ENCODE data around the gene ST6GAL1.
"Not testable (repeated sequence)": the region's sequence is repeated elsewhere in the genome, so short reads cannot be mapped to it uniquely, and the experiment has no call there.

Gene ST6GAL1

DNA sequence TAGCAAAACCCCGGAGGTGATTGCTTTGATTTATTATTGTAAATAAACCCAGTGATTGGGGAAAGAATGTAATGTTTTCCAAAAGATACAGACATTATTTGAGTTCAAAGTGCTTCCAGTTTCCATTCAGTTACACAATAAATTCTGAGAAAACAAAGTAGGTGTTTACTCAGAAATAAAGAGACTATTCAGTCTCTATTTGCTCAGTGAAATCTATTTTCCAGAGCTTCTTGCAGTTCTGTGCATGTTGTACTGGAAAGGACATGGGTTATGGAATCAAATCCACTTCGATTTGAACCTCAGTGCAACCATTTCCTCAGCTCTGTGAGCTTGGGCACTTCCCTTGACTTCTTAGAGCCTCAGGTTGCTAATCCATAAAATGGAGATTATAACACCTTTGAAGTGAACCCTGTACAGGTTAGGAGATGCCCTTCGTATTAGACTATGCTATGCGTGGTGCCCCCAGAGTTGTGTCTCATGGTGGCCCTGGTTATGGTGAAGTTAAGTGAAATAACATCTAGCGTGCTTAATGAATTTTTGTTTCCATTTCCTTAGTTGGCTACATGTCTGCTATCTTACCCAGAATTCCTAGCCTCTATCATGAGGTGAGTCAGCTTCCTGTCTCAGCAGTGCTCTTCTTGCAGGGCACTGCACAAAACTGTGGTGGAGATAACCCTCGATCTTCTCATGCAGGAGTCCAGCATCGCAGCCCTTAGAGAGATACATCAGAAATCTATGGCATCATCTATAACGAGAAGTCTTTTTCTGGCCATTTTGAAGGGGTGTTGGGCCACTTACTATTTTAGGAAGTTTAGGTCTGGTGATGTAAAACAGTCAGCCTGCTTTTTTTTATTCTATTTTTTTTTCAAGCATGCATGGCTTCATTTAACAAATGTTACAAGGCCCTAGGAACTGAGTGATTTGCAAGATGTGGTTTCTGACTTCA is 111.3 kb downstream of the ST6GAL1 start:
- Histone ChIP-seq H3K4me1 (ENCODE audit: control insufficient read depth, insufficient read depth, low read length) (peaks cover 55% of the 10 kb centered on the region), H3K9ac (ENCODE audit: low read length) (no peak overlapping the region), H3K9me3 (ENCODE audit: control insufficient read depth, low read length) (no peaks in the 10 kb centered on the region), H3K36me3 (ENCODE audit: control insufficient read depth, insufficient read depth, low read length) (no peaks in the 10 kb centered on the region), H3K4me3 (ENCODE audit: low read length) (no peak overlapping the region), H3K27me3 (ENCODE audit: control insufficient read depth, insufficient read depth, low read length) (no peaks in the 10 kb centered on the region)

GRCh38 chr3:187042346-187042745 is 112.0 kb downstream of the ST6GAL1 start:
- Histone ChIP-seq H3K36me3 (ENCODE audit: control insufficient read depth, insufficient read depth, low read length) (no peaks in the 10 kb centered on the region), H3K9me3 (ENCODE audit: control insufficient read depth, low read length) (no peaks in the 10 kb centered on the region), H3K27me3 (ENCODE audit: control insufficient read depth, insufficient read depth, low read length) (no peaks in the 10 kb centered on the region), H3K9ac (ENCODE audit: low read length) (no peak overlapping the region), H3K4me3 (ENCODE audit: low read length) (no peak overlapping the region), H3K4me1 (ENCODE audit: control insufficient read depth, insufficient read depth, low read length) (peaks cover 55% of the 10 kb centered on the region)

DNA sequence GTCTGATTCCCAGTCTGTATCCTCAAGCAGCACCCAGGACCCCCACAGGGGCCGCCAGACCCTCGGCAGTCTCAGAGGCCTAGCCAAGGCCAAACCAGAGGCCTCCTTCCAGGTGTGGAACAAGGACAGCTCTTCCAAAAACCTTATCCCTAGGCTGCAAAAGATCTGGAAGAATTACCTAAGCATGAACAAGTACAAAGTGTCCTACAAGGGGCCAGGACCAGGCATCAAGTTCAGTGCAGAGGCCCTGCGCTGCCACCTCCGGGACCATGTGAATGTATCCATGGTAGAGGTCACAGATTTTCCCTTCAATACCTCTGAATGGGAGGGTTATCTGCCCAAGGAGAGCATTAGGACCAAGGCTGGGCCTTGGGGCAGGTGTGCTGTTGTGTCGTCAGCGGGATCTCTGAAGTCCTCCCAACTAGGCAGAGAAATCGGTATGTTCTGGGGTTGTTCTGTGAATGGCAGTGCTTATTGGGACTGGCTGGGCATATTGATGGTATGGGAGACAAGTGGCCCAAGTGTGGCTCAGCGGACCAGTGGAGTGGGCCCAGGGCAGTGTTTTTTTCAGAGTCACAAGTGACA is 112.6 kb downstream of the ST6GAL1 start:
- Histone ChIP-seq H3K4me1 (ENCODE audit: control insufficient read depth, insufficient read depth, low read length) (peaks cover 55% of the 10 kb centered on the region), H3K36me3 (ENCODE audit: control insufficient read depth, insufficient read depth, low read length) (no peaks in the 10 kb centered on the region), H3K4me3 (ENCODE audit: low read length) (no peak overlapping the region), H3K27me3 (ENCODE audit: control insufficient read depth, insufficient read depth, low read length) (no peaks in the 10 kb centered on the region), H3K9me3 (ENCODE audit: control insufficient read depth, low read length) (no peaks in the 10 kb centered on the region), H3K9ac (ENCODE audit: low read length) (no peak overlapping the region)

DNA sequence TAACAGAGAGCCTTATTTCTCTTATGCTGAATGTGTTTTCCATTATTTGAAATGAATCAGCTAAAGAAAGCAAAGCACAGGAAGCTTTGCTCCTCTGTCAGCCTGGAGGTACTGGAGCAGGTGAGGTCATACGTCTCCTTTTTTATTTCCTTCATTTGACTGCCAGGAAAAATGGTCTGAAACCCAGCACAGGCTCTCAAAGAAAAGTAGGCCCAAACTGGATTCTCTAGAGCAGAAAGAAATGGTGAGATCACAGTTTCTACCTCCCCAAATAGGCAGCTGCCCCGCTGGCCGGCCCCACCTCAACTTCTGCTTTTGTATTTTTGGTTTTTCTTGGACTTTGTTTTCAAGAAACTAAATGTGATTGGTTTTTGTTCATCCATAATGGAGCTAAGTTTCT is 113.9 kb downstream of the ST6GAL1 start:
- H3K4me3 ChIP-seq (ENCODE audit: low read length), result no peak overlapping the region
- H3K27me3 ChIP-seq (ENCODE audit: control insufficient read depth, insufficient read depth, low read length), result no peaks in the 10 kb centered on the region
- peaks cover 49% of the 10 kb centered on the region for H3K4me1 ChIP-seq (ENCODE audit: control insufficient read depth, insufficient read depth, low read length)
- H3K9ac ChIP-seq (ENCODE audit: low read length), result peak overlapping the region; percentile 30
- H3K9me3 ChIP-seq (ENCODE audit: control insufficient read depth, low read length), result no peaks in the 10 kb centered on the region
- no peaks in the 10 kb centered on the region for H3K36me3 ChIP-seq (ENCODE audit: control insufficient read depth, insufficient read depth, low read length)

DNA sequence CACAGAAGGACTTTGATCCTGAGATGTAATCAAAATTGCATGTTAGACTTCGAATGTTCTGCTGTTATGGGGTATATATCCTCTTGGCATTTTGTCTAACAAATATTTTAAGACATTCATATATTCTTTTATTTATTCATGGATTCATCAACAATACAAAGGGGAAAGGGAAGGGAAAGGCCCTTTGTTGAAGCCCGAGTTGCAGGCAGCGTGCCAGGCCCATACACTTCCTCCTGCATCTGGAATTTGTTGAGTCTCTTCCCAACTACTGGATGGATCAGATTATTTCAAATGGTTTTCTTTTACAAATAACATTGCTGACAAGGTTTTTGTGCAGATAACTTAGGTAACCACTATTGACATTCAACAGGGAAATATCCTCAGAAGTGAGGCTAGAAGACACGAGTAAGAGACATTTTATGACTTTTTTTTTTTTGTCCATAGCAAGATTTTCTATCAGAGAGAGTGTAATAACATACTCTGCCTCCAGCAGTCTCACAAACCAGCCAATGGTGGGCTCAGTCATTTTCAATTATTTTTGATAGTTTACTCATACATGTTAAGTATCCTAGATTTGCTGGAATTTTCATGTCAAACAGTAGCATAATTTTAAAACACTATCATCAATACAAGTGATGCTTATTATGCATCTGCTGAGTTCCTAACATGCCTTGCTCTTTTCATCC is 114.7 kb downstream of the ST6GAL1 start:
- Histone ChIP-seq H3K27me3 (ENCODE audit: control insufficient read depth, insufficient read depth, low read length) (no peaks in the 10 kb centered on the region), H3K9ac (ENCODE audit: low read length) (no peak overlapping the region), H3K4me1 (ENCODE audit: control insufficient read depth, insufficient read depth, low read length) (peaks cover 44% of the 10 kb centered on the region), H3K36me3 (ENCODE audit: control insufficient read depth, insufficient read depth, low read length) (no peaks in the 10 kb centered on the region), H3K4me3 (ENCODE audit: low read length) (no peak overlapping the region), H3K9me3 (ENCODE audit: control insufficient read depth, low read length) (no peaks in the 10 kb centered on the region)

DNA sequence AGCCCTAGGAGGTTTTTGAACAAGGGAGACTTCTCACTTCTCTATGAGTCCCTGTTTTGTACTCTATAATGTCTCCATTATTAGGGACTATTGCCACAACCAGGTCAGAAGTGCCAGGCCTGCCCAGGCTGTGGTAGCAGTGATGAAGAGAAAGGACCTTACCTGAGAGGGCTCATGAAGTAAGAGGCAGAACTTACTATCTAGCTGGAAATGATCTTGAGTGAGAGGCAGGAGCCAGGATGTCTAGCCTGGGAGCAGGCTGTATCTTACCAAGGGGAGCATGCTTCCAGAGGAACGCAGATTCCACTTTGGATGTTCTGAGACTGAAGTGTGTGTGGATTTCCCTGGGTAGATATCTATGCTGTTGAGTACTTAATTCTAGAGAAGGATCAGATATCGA is 115.7 kb downstream of the ST6GAL1 start:
- H3K9me3 ChIP-seq (ENCODE audit: control insufficient read depth, low read length), result no peaks in the 10 kb centered on the region
- H3K9ac ChIP-seq (ENCODE audit: low read length), result no peak overlapping the region
- peaks cover 34% of the 10 kb centered on the region for H3K4me1 ChIP-seq (ENCODE audit: control insufficient read depth, insufficient read depth, low read length)
- no peak overlapping the region for H3K4me3 ChIP-seq (ENCODE audit: low read length)
- H3K36me3 ChIP-seq (ENCODE audit: control insufficient read depth, insufficient read depth, low read length), result no peaks in the 10 kb centered on the region
- no peaks in the 10 kb centered on the region for H3K27me3 ChIP-seq (ENCODE audit: control insufficient read depth, insufficient read depth, low read length)

DNA sequence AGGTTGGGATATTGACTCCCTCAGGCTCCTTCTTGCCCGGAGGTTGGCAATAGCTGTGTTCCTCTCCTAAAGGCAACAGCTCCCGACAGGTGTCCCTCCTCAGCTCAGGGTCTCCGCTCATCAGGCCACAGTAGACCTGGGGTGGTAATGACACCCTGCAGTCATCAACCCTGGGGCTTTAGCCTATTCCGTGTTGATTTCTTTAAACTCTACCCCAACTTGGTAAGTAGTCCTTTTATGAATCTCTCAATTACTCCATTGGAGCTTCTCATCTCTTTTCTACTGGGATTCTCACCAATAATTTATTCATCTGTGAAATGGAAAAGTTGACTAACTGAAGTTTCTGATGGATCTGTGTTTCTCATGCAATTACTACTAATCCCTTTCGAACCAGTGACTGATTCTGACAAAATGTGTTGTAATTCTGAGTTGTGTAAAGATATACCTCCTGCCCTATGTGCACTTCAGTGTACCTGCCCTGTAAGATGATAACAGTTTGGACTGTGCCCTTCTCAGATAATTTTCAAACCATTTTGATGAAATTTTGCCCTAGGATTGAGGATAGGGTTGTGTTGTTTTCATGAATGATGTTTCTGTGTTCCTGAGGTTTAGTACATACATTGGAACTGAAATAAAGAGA is 119.3 kb downstream of the ST6GAL1 start:
- no peaks in the 10 kb centered on the region for H3K9me3 ChIP-seq (ENCODE audit: control insufficient read depth, low read length)
- no peak overlapping the region for H3K4me3 ChIP-seq (ENCODE audit: low read length)
- no peaks in the 10 kb centered on the region for H3K27me3 ChIP-seq (ENCODE audit: control insufficient read depth, insufficient read depth, low read length)
- no peaks in the 10 kb centered on the region for H3K36me3 ChIP-seq (ENCODE audit: control insufficient read depth, insufficient read depth, low read length)
- H3K9ac ChIP-seq (ENCODE audit: low read length), result no peak overlapping the region
- peaks cover 3% of the 10 kb centered on the region for H3K4me1 ChIP-seq (ENCODE audit: control insufficient read depth, insufficient read depth, low read length)

DNA sequence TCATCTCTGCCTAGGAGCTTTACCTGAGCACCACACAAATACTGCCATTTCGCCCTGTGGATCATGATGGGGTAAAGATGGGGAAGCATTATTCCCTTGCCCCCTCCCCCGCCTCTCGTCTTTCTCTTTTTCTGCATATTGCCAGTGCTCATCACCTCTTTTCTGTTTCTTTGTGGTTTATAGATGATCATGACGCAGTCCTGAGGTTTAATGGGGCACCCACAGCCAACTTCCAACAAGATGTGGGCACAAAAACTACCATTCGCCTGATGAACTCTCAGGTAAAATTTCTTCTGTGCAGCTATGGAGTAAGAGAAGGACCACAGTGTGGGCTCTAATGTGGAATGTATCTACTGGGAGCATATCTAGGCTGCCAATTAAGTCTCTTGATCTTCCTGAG is 120.7 kb downstream of the ST6GAL1 start:
- Histone ChIP-seq H3K4me3 (ENCODE audit: low read length) (no peak overlapping the region), H3K4me1 (ENCODE audit: control insufficient read depth, insufficient read depth, low read length) (no peaks in the 10 kb centered on the region), H3K27me3 (ENCODE audit: control insufficient read depth, insufficient read depth, low read length) (no peaks in the 10 kb centered on the region), H3K36me3 (ENCODE audit: control insufficient read depth, insufficient read depth, low read length) (no peaks in the 10 kb centered on the region), H3K9me3 (ENCODE audit: control insufficient read depth, low read length) (no peaks in the 10 kb centered on the region), H3K9ac (ENCODE audit: low read length) (no peak overlapping the region)

GRCh38 chr3:187051724-187052366 is 121.5 kb downstream of the ST6GAL1 start:
- Histone ChIP-seq H3K27me3 (ENCODE audit: control insufficient read depth, insufficient read depth, low read length) (no peaks in the 10 kb centered on the region), H3K4me3 (ENCODE audit: low read length) (no peak overlapping the region), H3K4me1 (ENCODE audit: control insufficient read depth, insufficient read depth, low read length) (no peaks in the 10 kb centered on the region), H3K9me3 (ENCODE audit: control insufficient read depth, low read length) (no peaks in the 10 kb centered on the region), H3K36me3 (ENCODE audit: control insufficient read depth, insufficient read depth, low read length) (no peaks in the 10 kb centered on the region), H3K9ac (ENCODE audit: low read length) (no peak overlapping the region)

DNA sequence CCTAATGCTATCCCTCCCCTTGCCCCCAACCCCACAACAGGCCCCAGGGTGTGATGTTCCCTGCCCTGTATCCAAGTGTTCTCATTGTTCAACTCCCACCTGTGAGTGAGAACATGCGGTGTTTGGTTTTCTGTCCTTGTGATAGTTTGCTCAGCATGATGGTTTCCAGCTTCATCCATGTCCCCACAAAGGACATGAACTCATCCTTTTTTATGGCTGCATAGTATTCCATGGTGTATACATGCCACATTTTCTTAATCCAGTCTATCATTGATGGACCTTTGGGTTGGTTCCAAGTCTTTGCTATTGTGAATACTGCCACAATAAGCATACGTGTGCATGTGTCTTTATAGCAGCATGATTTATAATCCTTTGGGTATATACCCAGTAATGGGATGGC is 122.1 kb downstream of the ST6GAL1 start:
- H3K9me3 ChIP-seq (ENCODE audit: control insufficient read depth, low read length); H3K9ac ChIP-seq (ENCODE audit: low read length); H3K27me3 ChIP-seq (ENCODE audit: control insufficient read depth, insufficient read depth, low read length); H3K4me3 ChIP-seq (ENCODE audit: low read length); H3K36me3 ChIP-seq (ENCODE audit: control insufficient read depth, insufficient read depth, low read length); H3K4me1 ChIP-seq (ENCODE audit: control insufficient read depth, insufficient read depth, low read length): not testable (repeated sequence)

GRCh38 chr3:187054433-187054832 is 124.1 kb downstream of the ST6GAL1 start:
- H3K27me3 ChIP-seq (ENCODE audit: control insufficient read depth, insufficient read depth, low read length); H3K9me3 ChIP-seq (ENCODE audit: control insufficient read depth, low read length); H3K9ac ChIP-seq (ENCODE audit: low read length); H3K4me3 ChIP-seq (ENCODE audit: low read length); H3K4me1 ChIP-seq (ENCODE audit: control insufficient read depth, insufficient read depth, low read length); H3K36me3 ChIP-seq (ENCODE audit: control insufficient read depth, insufficient read depth, low read length): not testable (repeated sequence)

Data from mucosa of stomach (tissue), 1 donor.